Neural cell (in vitro differentiated cells): ENCODE data around the gene CEMIP. TPM values are rescaled to one million over a fixed set of nuclear protein-coding genes. Genes with fewer than 3 reads are reported as not detected.

Source experiments
- H2AFZ ChIP-seq: fragments of 200-600, 300-800 bp; sonication (generic), shearing (Covaris generic); 2 replicates; pipeline ENCODE4 v1.6.0; 2014; ENCODE audit warnings: low read depth, mild to moderate bottlenecking, antibody characterized with exemption, low read length, moderate library complexity
- H3F3A ChIP-seq: fragments of 200-600 bp; shearing (Covaris generic); 2 replicates; pipeline ENCODE4 v1.6.1; 2016; ENCODE audit warnings: mild to moderate bottlenecking, moderate library complexity, mixed read lengths, antibody characterized with exemption, low read length; ENCODE audit not compliant: insufficient read depth, poor library complexity, severe bottlenecking
- H3K27ac ChIP-seq: fragments of 200-600, 300-800 bp; sonication (generic), shearing (Covaris generic); 2 replicates; pipeline ENCODE4 v1.5.1; 2014; ENCODE audit warnings: mild to moderate bottlenecking, low read length, moderate library complexity
- H3K27me3 ChIP-seq: fragments of 300-800, 200-600 bp; sonication (generic), shearing (Covaris generic); 2 replicates; pipeline ENCODE4 v1.6.0; 2014; ENCODE audit warnings: mild to moderate bottlenecking, low read depth, low read length, moderate library complexity; ENCODE audit not compliant: insufficient read depth
- H3K36me3 ChIP-seq: fragments of 300-800, 200-600 bp; sonication (generic), shearing (Covaris generic); 2 replicates; pipeline ENCODE4 v1.5.1; 2014; ENCODE audit warnings: mild to moderate bottlenecking, antibody characterized with exemption, low read length, moderate library complexity; ENCODE audit not compliant: insufficient read depth
- H3K4me2 ChIP-seq: fragments of 300-800, 200-600 bp; sonication (generic), shearing (Covaris generic); 2 replicates; pipeline ENCODE4 v1.6.0; 2014; ENCODE audit warnings: mild to moderate bottlenecking, low read length
- H3K4me3 ChIP-seq: fragments of 300-800, 200-600 bp; sonication (generic), shearing (Covaris generic); 2 replicates; pipeline ENCODE4 v1.5.1; 2014; ENCODE audit warnings: mild to moderate bottlenecking, low read length, moderate library complexity
- H3K79me2 ChIP-seq: fragments of 200-600 bp; shearing (Covaris generic); replicated peaks from 2 replicates; pipeline ENCODE4 v1.6.0; 2014; ENCODE audit warnings: mild to moderate bottlenecking, low read length, moderate library complexity; ENCODE audit not compliant: insufficient read depth
- H3K9ac ChIP-seq: fragments of 300-800, 200-600 bp; sonication (generic), shearing (Covaris generic); 2 replicates; pipeline ENCODE4 v1.6.1; 2016; ENCODE audit warnings: mild to moderate bottlenecking, low read length, mixed read lengths
- H3K9me2 ChIP-seq: fragments of 200-600 bp; shearing (Covaris generic); 2 replicates; pipeline ENCODE4 v1.6.1; 2016; ENCODE audit warnings: mild to moderate bottlenecking, low read length, mixed read lengths; ENCODE audit not compliant: insufficient read depth
- H3K9me3 ChIP-seq: fragments of 200-600, 300-800 bp; sonication (generic), shearing (Covaris generic); 2 replicates; pipeline ENCODE4 v1.6.1; 2016; ENCODE audit warnings: mild to moderate bottlenecking, mixed run types, low read length, moderate library complexity, mixed read lengths
- H4K20me1 ChIP-seq: fragments of 200-600 bp; shearing (Covaris generic); 2 replicates; pipeline ENCODE4 v1.6.1; 2016; ENCODE audit warnings: mild to moderate bottlenecking, mixed run types; ENCODE audit not compliant: insufficient read depth
- EP300 ChIP-seq: fragments of 450-650 bp; conservative IDR thresholded peaks from 2 replicates; pipeline ENCODE4 v1.6.1; 2014; ENCODE audit warnings: antibody characterized with exemption, mild to moderate bottlenecking, moderate library complexity; ENCODE audit not compliant: poor library complexity, severe bottlenecking
- EZH2 ChIP-seq: fragments of 200-600, 300-800 bp; shearing (Covaris generic), sonication (generic); IDR thresholded peaks from 2 replicates; pipeline ENCODE4 v1.6.1; 2014; ENCODE audit warnings: antibody characterized with exemption, low read length, borderline replicate concordance, mild to moderate bottlenecking; ENCODE audit not compliant: insufficient read depth, poor library complexity, severe bottlenecking
- MXI1 ChIP-seq: fragments of 450-650 bp; conservative IDR thresholded peaks from 2 replicates; pipeline ENCODE4 v1.6.1; 2014; ENCODE audit warnings: antibody characterized with exemption, mild to moderate bottlenecking; ENCODE audit not compliant: poor library complexity, severe bottlenecking
- POLR2AphosphoS5 ChIP-seq: IDR thresholded peaks from 2 replicates; pipeline ENCODE4 v1.6.1; 2012
- RAD21 ChIP-seq: fragments of 450-650 bp; conservative IDR thresholded peaks from 2 replicates; pipeline ENCODE4 v1.6.1; 2014; ENCODE audit warnings: antibody characterized with exemption, mild to moderate bottlenecking, moderate library complexity
- SMC3 ChIP-seq: fragments of 450-650 bp; conservative IDR thresholded peaks from 2 replicates; pipeline ENCODE4 v1.6.1; 2014; ENCODE audit warnings: antibody characterized with exemption, mild to moderate bottlenecking, moderate library complexity; ENCODE audit not compliant: poor library complexity
- TAF1 ChIP-seq: IDR thresholded peaks from 2 replicates; pipeline ENCODE4 v1.6.1; 2012; ENCODE audit warnings: low read depth
- polyA plus RNA-seq: library from polyadenylated mRNA; depleted of rRNA; stranded (reverse); fragments of >200 nt; gene quantifications from 2 replicates; pipeline ENCODE4 v1.2.3, GENCODE V29; 2014
- TF ChIP-seq, protein P1 (sequence below): fragments of 450-650 bp; IDR thresholded peaks from 2 replicates; pipeline ENCODE4 v1.5.1; 2014; ENCODE audit warnings: antibody characterized with exemption, mild to moderate bottlenecking, moderate library complexity; ENCODE audit not compliant: poor library complexity, severe bottlenecking
- TF ChIP-seq, protein P2 (sequence below): IDR thresholded peaks from 2 replicates; pipeline ENCODE4 v1.6.1; 2012; ENCODE audit warnings: borderline replicate concordance

CEMIP gene
- polyA plus RNA-seq, 1 donor from 2014 or later, result 0.04 TPM

DNA sequence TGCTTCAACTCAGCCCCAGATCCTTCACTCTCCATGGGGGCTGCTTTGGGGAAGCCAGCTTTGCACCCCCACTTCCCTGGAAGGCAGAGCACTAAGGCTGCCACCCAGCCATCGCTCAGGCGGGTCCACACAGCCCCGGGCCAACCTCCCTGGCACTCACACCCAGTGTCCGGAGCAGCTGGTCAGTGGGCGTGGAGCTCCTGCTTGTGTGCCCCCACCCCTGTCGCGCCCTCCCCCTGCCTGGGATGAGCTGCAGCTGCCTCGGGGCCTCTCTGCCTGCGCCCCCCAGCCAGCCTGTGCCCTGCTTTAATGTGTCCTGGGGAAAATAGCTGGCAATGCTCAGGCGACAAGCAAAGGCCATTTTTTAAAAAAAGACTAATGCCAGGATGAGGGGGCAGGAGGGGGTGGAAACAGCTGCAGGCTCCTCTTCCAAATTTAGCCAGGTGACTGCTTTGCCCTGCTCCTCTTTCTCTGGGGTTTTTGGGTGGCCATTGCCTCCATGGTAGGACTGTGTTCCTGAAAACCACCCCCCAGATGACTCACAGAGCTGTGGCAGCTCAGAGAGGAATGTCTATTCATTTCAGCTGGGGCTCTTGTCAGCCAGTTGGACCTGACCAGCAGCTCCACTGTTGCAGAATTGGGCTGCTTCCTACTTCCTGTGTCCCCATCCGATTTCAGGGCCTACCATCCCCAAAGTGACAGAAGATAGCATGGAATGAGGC is 65.0 kb downstream of the CEMIP start:
- Histone ChIP-seq H3K27ac (no peak overlapping the region), H3K4me3 (no peak overlapping the region), H3K4me2 (no peak overlapping the region), H3F3A (no peaks in the 10 kb centered on the region), H2AFZ (no peak overlapping the region), H3K79me2 (no peaks in the 10 kb centered on the region), H3K9ac (no peak overlapping the region), H3K36me3 (no peaks in the 10 kb centered on the region), H3K9me3 (no peaks in the 10 kb centered on the region), H4K20me1 (no peaks in the 10 kb centered on the region), H3K27me3 (no peaks in the 10 kb centered on the region), H3K9me2 (no peaks in the 10 kb centered on the region)
- TF ChIP-seq, protein P1, sequence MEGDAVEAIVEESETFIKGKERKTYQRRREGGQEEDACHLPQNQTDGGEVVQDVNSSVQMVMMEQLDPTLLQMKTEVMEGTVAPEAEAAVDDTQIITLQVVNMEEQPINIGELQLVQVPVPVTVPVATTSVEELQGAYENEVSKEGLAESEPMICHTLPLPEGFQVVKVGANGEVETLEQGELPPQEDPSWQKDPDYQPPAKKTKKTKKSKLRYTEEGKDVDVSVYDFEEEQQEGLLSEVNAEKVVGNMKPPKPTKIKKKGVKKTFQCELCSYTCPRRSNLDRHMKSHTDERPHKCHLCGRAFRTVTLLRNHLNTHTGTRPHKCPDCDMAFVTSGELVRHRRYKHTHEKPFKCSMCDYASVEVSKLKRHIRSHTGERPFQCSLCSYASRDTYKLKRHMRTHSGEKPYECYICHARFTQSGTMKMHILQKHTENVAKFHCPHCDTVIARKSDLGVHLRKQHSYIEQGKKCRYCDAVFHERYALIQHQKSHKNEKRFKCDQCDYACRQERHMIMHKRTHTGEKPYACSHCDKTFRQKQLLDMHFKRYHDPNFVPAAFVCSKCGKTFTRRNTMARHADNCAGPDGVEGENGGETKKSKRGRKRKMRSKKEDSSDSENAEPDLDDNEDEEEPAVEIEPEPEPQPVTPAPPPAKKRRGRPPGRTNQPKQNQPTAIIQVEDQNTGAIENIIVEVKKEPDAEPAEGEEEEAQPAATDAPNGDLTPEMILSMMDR, result no peak
- no peak for TF ChIP-seq SMC3
- no peak for TF ChIP-seq MXI1
- no peak for TF ChIP-seq EZH2
- no peak for TF ChIP-seq RAD21
- no peak for TF ChIP-seq POLR2AphosphoS5
- TF ChIP-seq TAF1, result no peak
- TF ChIP-seq, protein P2, sequence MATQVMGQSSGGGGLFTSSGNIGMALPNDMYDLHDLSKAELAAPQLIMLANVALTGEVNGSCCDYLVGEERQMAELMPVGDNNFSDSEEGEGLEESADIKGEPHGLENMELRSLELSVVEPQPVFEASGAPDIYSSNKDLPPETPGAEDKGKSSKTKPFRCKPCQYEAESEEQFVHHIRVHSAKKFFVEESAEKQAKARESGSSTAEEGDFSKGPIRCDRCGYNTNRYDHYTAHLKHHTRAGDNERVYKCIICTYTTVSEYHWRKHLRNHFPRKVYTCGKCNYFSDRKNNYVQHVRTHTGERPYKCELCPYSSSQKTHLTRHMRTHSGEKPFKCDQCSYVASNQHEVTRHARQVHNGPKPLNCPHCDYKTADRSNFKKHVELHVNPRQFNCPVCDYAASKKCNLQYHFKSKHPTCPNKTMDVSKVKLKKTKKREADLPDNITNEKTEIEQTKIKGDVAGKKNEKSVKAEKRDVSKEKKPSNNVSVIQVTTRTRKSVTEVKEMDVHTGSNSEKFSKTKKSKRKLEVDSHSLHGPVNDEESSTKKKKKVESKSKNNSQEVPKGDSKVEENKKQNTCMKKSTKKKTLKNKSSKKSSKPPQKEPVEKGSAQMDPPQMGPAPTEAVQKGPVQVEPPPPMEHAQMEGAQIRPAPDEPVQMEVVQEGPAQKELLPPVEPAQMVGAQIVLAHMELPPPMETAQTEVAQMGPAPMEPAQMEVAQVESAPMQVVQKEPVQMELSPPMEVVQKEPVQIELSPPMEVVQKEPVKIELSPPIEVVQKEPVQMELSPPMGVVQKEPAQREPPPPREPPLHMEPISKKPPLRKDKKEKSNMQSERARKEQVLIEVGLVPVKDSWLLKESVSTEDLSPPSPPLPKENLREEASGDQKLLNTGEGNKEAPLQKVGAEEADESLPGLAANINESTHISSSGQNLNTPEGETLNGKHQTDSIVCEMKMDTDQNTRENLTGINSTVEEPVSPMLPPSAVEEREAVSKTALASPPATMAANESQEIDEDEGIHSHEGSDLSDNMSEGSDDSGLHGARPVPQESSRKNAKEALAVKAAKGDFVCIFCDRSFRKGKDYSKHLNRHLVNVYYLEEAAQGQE, result no peak
- no peak for TF ChIP-seq EP300

DNA sequence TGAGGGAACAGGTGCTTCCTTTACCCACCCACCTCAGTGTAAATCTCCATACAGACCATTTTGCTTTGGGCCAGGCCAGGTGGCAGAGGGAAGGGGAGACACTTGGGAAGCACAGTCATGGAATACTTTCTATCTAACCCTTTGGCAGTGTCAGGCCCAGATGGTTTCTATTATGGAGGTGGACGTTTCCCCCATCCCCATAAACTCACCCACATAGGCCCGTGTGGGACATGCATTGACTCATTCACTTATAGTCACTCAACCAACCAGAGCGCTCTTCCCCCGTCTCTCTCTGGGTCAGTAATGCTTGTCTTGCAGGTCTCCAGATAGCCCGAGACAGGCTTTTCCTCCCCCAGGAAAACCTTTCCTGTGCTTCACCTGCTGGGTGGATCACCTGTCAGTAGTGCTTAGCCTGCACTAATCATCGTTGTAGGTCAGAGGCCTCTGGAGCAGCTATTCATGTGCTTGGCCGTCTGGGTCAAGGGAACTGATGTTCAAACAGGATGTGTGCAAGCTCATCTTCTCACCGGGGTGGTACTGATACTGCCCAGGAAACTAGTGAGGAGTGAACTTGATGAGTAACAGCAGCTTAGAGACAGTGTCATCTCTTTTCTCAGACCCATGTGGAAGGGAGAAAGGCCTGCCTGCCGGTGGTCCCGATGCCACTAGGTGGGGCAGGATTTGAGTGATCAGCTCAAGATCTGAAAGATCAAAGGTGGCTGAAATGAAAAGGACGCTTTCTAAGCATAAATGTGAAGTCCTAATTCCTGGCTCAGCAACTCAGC is 67.1 kb downstream of the CEMIP start:
- Histone ChIP-seq H3K27me3 (no peaks in the 10 kb centered on the region), H3K9ac (no peak overlapping the region), H3K27ac (no peak overlapping the region), H3K36me3 (no peaks in the 10 kb centered on the region), H3K4me3 (no peak overlapping the region), H3K9me3 (no peaks in the 10 kb centered on the region), H3K4me2 (no peak overlapping the region), H3F3A (no peaks in the 10 kb centered on the region), H3K79me2 (no peaks in the 10 kb centered on the region), H4K20me1 (no peaks in the 10 kb centered on the region), H3K9me2 (no peaks in the 10 kb centered on the region), H2AFZ (no peak overlapping the region)
- TF ChIP-seq, protein P1, result no peak
- TF ChIP-seq MXI1 (no peak), RAD21 (no peak), EZH2 (no peak), SMC3 (no peak), EP300 (no peak), POLR2AphosphoS5 (no peak), TAF1 (no peak)
- TF ChIP-seq, protein P2, result no peak
